Astrocyte (in vitro differentiated cells and primary cell): ENCODE measurements around the gene MTNR1B. TPM values are rescaled to one million over a fixed set of nuclear protein-coding genes. Genes with fewer than 3 reads are reported as not detected.

Experiments used
- DNase-seq: peaks from one replicate; pipeline ENCODE4 v3.0.0-alpha.2; 2010; ENCODE audit warnings: low read depth
- FAIRE-seq: peaks from 2 replicates; lab custom pipeline; 2011; peaks lifted over from hg19 to GRCh38; lab: Jason Lieb, UNC
- H2AFZ ChIP-seq: 2 replicates; pipeline ENCODE4 v1.6.0; 2012; ENCODE audit warnings: low read depth, low read length, inconsistent platforms
- H3K27ac ChIP-seq: 2 replicates; pipeline ENCODE4 v1.5.1; 2011; ENCODE audit warnings: low read depth, low read length, inconsistent platforms
- H3K27me3 ChIP-seq: 2 replicates; pipeline ENCODE4 v1.6.0; 2011; ENCODE audit warnings: low read length, inconsistent platforms; ENCODE audit not compliant: insufficient read depth
- H3K36me3 ChIP-seq: 2 replicates; pipeline ENCODE4 v1.5.1; 2011; ENCODE audit warnings: low read length, inconsistent platforms; ENCODE audit not compliant: insufficient read depth
- H3K4me1 ChIP-seq: 2 replicates; pipeline ENCODE4 v1.5.1; 2011; ENCODE audit warnings: low read length, inconsistent platforms; ENCODE audit not compliant: insufficient read depth
- H3K4me2 ChIP-seq: 2 replicates; pipeline ENCODE4 v1.6.0; 2012; ENCODE audit warnings: low read length, inconsistent platforms
- H3K4me3 ChIP-seq: 2 replicates; pipeline ENCODE4 v1.5.1; 2011; ENCODE audit warnings: low read depth, mild to moderate bottlenecking, low read length, inconsistent platforms; ENCODE audit not compliant: insufficient read depth
- H3K79me2 ChIP-seq: 2 replicates; pipeline ENCODE4 v1.6.0; 2012; ENCODE audit warnings: mild to moderate bottlenecking, low read length, inconsistent platforms; ENCODE audit not compliant: insufficient read depth
- H3K9ac ChIP-seq: 2 replicates; pipeline ENCODE4 v1.6.0; 2012; ENCODE audit warnings: mild to moderate bottlenecking, low read length, inconsistent platforms
- H3K9me3 ChIP-seq: 2 replicates; pipeline ENCODE4 v1.5.1; 2012; ENCODE audit warnings: low read depth, mild to moderate bottlenecking, low read length, inconsistent platforms; ENCODE audit not compliant: insufficient read depth
- H4K20me1 ChIP-seq: 2 replicates; pipeline ENCODE4 v1.6.0; 2012; ENCODE audit warnings: low read length, inconsistent platforms; ENCODE audit not compliant: insufficient read depth
- H3K27ac Mint-ChIP-seq: one replicate; pipeline ENCODE4 v1.8.0; 2021; ENCODE audit warnings: mild to moderate bottlenecking, mixed read lengths; ENCODE audit not compliant: unreplicated experiment
- H3K27me3 Mint-ChIP-seq: one replicate; pipeline ENCODE4 v1.8.0; 2021; ENCODE audit warnings: low read depth, mixed read lengths; ENCODE audit not compliant: unreplicated experiment
- H3K36me3 Mint-ChIP-seq: one replicate; pipeline ENCODE4 v1.8.0; 2021; ENCODE audit warnings: low read depth, mixed read lengths; ENCODE audit not compliant: unreplicated experiment
- H3K4me1 Mint-ChIP-seq: one replicate; pipeline ENCODE4 v1.8.0; 2021; ENCODE audit warnings: low read depth, mixed read lengths; ENCODE audit not compliant: unreplicated experiment
- H3K4me3 Mint-ChIP-seq: one replicate; pipeline ENCODE4 v1.8.0; 2021; ENCODE audit warnings: mild to moderate bottlenecking, moderate library complexity, mixed read lengths; ENCODE audit not compliant: unreplicated experiment
- H3K9me3 Mint-ChIP-seq: one replicate; pipeline ENCODE4 v1.8.0; 2021; ENCODE audit warnings: mild to moderate bottlenecking, mixed read lengths; ENCODE audit not compliant: unreplicated experiment
- CTCF ChIP-seq: IDR thresholded peaks from 2 replicates; pipeline ENCODE4 v1.5.1; 2011; ENCODE audit warnings: low read depth, mild to moderate bottlenecking, inconsistent platforms, low read length, moderate library complexity; ENCODE audit not compliant: insufficient read depth
- EZH2 ChIP-seq: IDR thresholded peaks from 2 replicates; pipeline ENCODE4 v1.6.1; 2012; ENCODE audit warnings: mild to moderate bottlenecking, low read length, inconsistent platforms; ENCODE audit not compliant: insufficient read depth
- total RNA-seq: library from RNA; stranded (reverse); gene quantifications from 2 replicates; pipeline ENCODE4 v1.2.1, GENCODE V29; 2021

MTNR1B gene
- total RNA-seq, 1 donor from 2014 or later = not detected

GRCh38 chr11:93031386-93031785 is 61.9 kb downstream of the MTNR1B start:
- Histone ChIP-seq H4K20me1 (no peaks in the 10 kb centered on the region), H3K36me3 (no peaks in the 10 kb centered on the region), H3K27me3 (no peaks in the 10 kb centered on the region), H3K4me1 (peaks cover 12% of the 10 kb centered on the region), H2AFZ (no peak overlapping the region), H3K4me2 (peak overlapping the region; percentile 38), H3K9me3 (no peaks in the 10 kb centered on the region), H3K9ac (peak overlapping the region; percentile 58), H3K4me3 (no peak overlapping the region), H3K79me2 (no peaks in the 10 kb centered on the region), H3K27ac (peak overlapping the region; percentile 72)
- DNase-seq (peak; percentile 92), FAIRE-seq (no peak)
- peaks cover 2% of the 10 kb centered on the region for H3K9me3 Mint-ChIP-seq
- peaks cover 26% of the 10 kb centered on the region for H3K4me1 Mint-ChIP-seq
- H3K4me3 Mint-ChIP-seq = no peak overlapping the region
- H3K27me3 Mint-ChIP-seq = no peaks in the 10 kb centered on the region
- H3K27ac Mint-ChIP-seq = peak overlapping the region; percentile 88
- no peaks in the 10 kb centered on the region for H3K36me3 Mint-ChIP-seq
- TF ChIP-seq CTCF (no peak), EZH2 (no peak)

Other genes starting within 250 kb of the MTNR1B start
- 25.7 and 28.3 TPM in 2 replicates for gene SLC36A4, start 228.3 kb downstream of the MTNR1B start, total RNA-seq